ACHN (cell line): Measurements from ENCODE around the gene MYO1D.
A peak's percentile ranks its signal among the peaks of the same experiment; 100 is the strongest.

ENCODE experiments used
- DNase-seq: peaks from one replicate; pipeline ENCODE4 v3.0.0-alpha.2; 2015
- in situ Hi-C: cut with HindIII; loops from 2 replicates; pipeline ENCODE4 v1.10.0; 2017; ENCODE audit warnings: low sequenced_read_pairs, low pct_ligation_motif_present, low pct_unique_long_range_greater_than_20kb

Gene MYO1D

GRCh38 chr17:32869345-32870026 is 7.4 kb downstream of the MYO1D start:
- in situ Hi-C loops, result no loop called here
- DNase-seq, result no peak

- in situ Hi-C loops, result no loop called here
- DNase-seq, result no peak
Observed at GRCh38 chr17:32865141-32865540, 11.8 kb downstream of the MYO1D start.

GRCh38 chr17:32863559-32863958 is 13.4 kb downstream of the MYO1D start:
- in situ Hi-C loops, result no loop called here
- no peak for DNase-seq

GRCh38 chr17:32862940-32863339 is 14.0 kb downstream of the MYO1D start:
- no peak for DNase-seq
- in situ Hi-C loops, result no loop called here

- no peak for DNase-seq
- in situ Hi-C loops, result no loop called here
Observed at GRCh38 chr17:32861981-32862380, 14.9 kb downstream of the MYO1D start.

GRCh38 chr17:32859857-32860525 is 16.9 kb downstream of the MYO1D start:
- DNase-seq, result no peak
- in situ Hi-C loops, result no loop called here

GRCh38 chr17:32855620-32856019 is 21.3 kb downstream of the MYO1D start:
- no peak for DNase-seq
- in situ Hi-C loops, result no loop called here

GRCh38 chr17:32854832-32855389 is 22.0 kb downstream of the MYO1D start:
- DNase-seq, result no peak
- in situ Hi-C loops, result no loop called here

- in situ Hi-C loops, result no loop called here
- DNase-seq, result peak; percentile 54
Observed at GRCh38 chr17:32854207-32854606, 22.7 kb downstream of the MYO1D start.

- in situ Hi-C loops, result no loop called here
- no peak for DNase-seq
Observed at GRCh38 chr17:32852811-32853210, 24.1 kb downstream of the MYO1D start.

GRCh38 chr17:32849879-32850278 is 27.0 kb downstream of the MYO1D start:
- no peak for DNase-seq
- in situ Hi-C loops, result no loop called here

GRCh38 chr17:32847977-32848376 is 28.9 kb downstream of the MYO1D start:
- in situ Hi-C loops, result no loop called here
- no peak for DNase-seq

GRCh38 chr17:32846143-32846542 is 30.8 kb downstream of the MYO1D start:
- in situ Hi-C loops, result no loop called here
- DNase-seq, result no peak

- in situ Hi-C loops, result no loop called here
- DNase-seq, result no peak
Observed at GRCh38 chr17:32840241-32840640, 36.7 kb downstream of the MYO1D start.

- in situ Hi-C loops, result no loop called here
- DNase-seq, result no peak
Observed at GRCh38 chr17:32836527-32836926, 40.4 kb downstream of the MYO1D start.

GRCh38 chr17:32835291-32835761 is 41.6 kb downstream of the MYO1D start:
- in situ Hi-C loops, result no loop called here
- no peak for DNase-seq

GRCh38 chr17:32834104-32834503 is 42.8 kb downstream of the MYO1D start:
- in situ Hi-C loops, result no loop called here
- no peak for DNase-seq

- no peak for DNase-seq
- in situ Hi-C loops, result no loop called here
Observed at GRCh38 chr17:32833526-32833925, 43.4 kb downstream of the MYO1D start.

- no peak for DNase-seq
- in situ Hi-C loops, result no loop called here
Observed at GRCh38 chr17:32833076-32833475, 43.8 kb downstream of the MYO1D start.
